ENCODE results near the gene NLGN1. TPM values are rescaled to one million over a fixed set of nuclear protein-coding genes. Genes with fewer than 3 reads are reported as not detected.

NLGN1 gene
- polyA plus RNA-seq, 3 donors from 2014 or later: not detected

GRCh38 chr3:174101244-174101643, 703.7 kb downstream of the NLGN1 start:
- Mint-ChIP-seq H3K4me3 (no peak overlapping the region), H3K9me3 (peaks cover 5 to 20% (median 9%) of the 10 kb centered on the region in 6 donors), H3K36me3 (no peaks in the 10 kb centered on the region), H3K27ac (no peak overlapping the region), H3K4me1 (no peaks in the 10 kb centered on the region), H3K27me3 (ENCODE audit: low read depth in 3 of 3) (no peaks in the 10 kb centered on the region)
- no peak for DNase-seq

GRCh38 chr3:174102274-174102673, 704.7 kb downstream of the NLGN1 start:
- Mint-ChIP-seq H3K27me3 (ENCODE audit: low read depth in 3 of 3) (no peaks in the 10 kb centered on the region), H3K36me3 (no peaks in the 10 kb centered on the region), H3K4me1 (no peaks in the 10 kb centered on the region), H3K27ac (no peak overlapping the region), H3K9me3 (peaks cover 5 to 20% (median 9%) of the 10 kb centered on the region in 6 donors), H3K4me3 (no peak overlapping the region)
- no peak for DNase-seq

- no peaks in the 10 kb centered on the region for H3K36me3 Mint-ChIP-seq
- H3K9me3 Mint-ChIP-seq: peaks cover 5 to 20% (median 9%) of the 10 kb centered on the region in 6 donors
- H3K4me3 Mint-ChIP-seq: no peak overlapping the region
- H3K27me3 Mint-ChIP-seq (ENCODE audit: low read depth in 3 of 3): no peaks in the 10 kb centered on the region
- no peaks in the 10 kb centered on the region for H3K4me1 Mint-ChIP-seq
- no peak overlapping the region for H3K27ac Mint-ChIP-seq
- DNase-seq: no peak
These were observed 705.3 kb downstream of the NLGN1 start for GRCh38 chr3:174102866-174103265.

GRCh38 chr3:174110761-174111160, 713.2 kb downstream of the NLGN1 start:
- Mint-ChIP-seq H3K4me3 (no peak overlapping the region), H3K27me3 (ENCODE audit: low read depth in 3 of 3) (no peaks in the 10 kb centered on the region), H3K4me1 (no peaks in the 10 kb centered on the region), H3K36me3 (no peaks in the 10 kb centered on the region), H3K9me3 (peaks cover 0 to 17% (median 5%) of the 10 kb centered on the region in 6 donors), H3K27ac (no peak overlapping the region)
- no peak for DNase-seq

GRCh38 chr3:174111776-174112175, 714.2 kb downstream of the NLGN1 start:
- Mint-ChIP-seq H3K9me3 (peaks cover 0 to 17% (median 5%) of the 10 kb centered on the region in 6 donors), H3K27me3 (ENCODE audit: low read depth in 3 of 3) (no peaks in the 10 kb centered on the region), H3K36me3 (no peaks in the 10 kb centered on the region), H3K4me3 (no peak overlapping the region), H3K4me1 (no peaks in the 10 kb centered on the region), H3K27ac (no peak overlapping the region)
- DNase-seq: no peak

- no peak overlapping the region for H3K4me3 Mint-ChIP-seq
- no peak for DNase-seq
- H3K4me1 Mint-ChIP-seq: no peaks in the 10 kb centered on the region
These were observed 718.9 kb downstream of the NLGN1 start for GRCh38 chr3:174116421-174116820.

GRCh38 chr3:174120997-174121396, 723.5 kb downstream of the NLGN1 start:
- Mint-ChIP-seq H3K4me1 (no peaks in the 10 kb centered on the region), H3K27ac (no peak overlapping the region), H3K9me3 (peaks cover 0 to 15% (median 2%) of the 10 kb centered on the region in 6 donors), H3K4me3 (no peak overlapping the region), H3K27me3 (ENCODE audit: low read depth in 3 of 3) (no peaks in the 10 kb centered on the region), H3K36me3 (no peaks in the 10 kb centered on the region)
- no peak for DNase-seq

More at GRCh38 chr3:174116421-174116820, 718.9 kb downstream of the NLGN1 start:
- H3K36me3 Mint-ChIP-seq: no peaks in the 10 kb centered on the region
- H3K27me3 Mint-ChIP-seq (ENCODE audit: low read depth in 3 of 3): no peaks in the 10 kb centered on the region
- no peak overlapping the region for H3K27ac Mint-ChIP-seq
- H3K9me3 Mint-ChIP-seq: peaks cover 0 to 17% (median 3%) of the 10 kb centered on the region in 6 donors

GRCh38 chr3:174122411-174122810, 724.9 kb downstream of the NLGN1 start:
- Mint-ChIP-seq H3K36me3 (no peaks in the 10 kb centered on the region), H3K9me3 (peaks cover 0 to 18% (median 2%) of the 10 kb centered on the region in 6 donors), H3K27me3 (ENCODE audit: low read depth in 3 of 3) (no peaks in the 10 kb centered on the region), H3K4me3 (no peak overlapping the region), H3K27ac (no peak overlapping the region), H3K4me1 (no peaks in the 10 kb centered on the region)
- DNase-seq: no peak

GRCh38 chr3:174125267-174125824, 727.8 kb downstream of the NLGN1 start:
- H3K9me3 Mint-ChIP-seq: peaks cover 0 to 16% (median 3%) of the 10 kb centered on the region in 6 donors
- H3K27ac Mint-ChIP-seq: no peak overlapping the region
- no peaks in the 10 kb centered on the region for H3K36me3 Mint-ChIP-seq
- no peak for DNase-seq
- H3K27me3 Mint-ChIP-seq (ENCODE audit: low read depth in 3 of 3): no peaks in the 10 kb centered on the region
- H3K4me3 Mint-ChIP-seq: no peak overlapping the region
- H3K4me1 Mint-ChIP-seq: no peaks in the 10 kb centered on the region

GRCh38 chr3:174126990-174127758, 729.6 kb downstream of the NLGN1 start:
- H3K4me1 Mint-ChIP-seq: no peaks in the 10 kb centered on the region
- no peak for DNase-seq
- H3K4me3 Mint-ChIP-seq: no peak overlapping the region
- H3K9me3 Mint-ChIP-seq: peaks cover 0 to 15% (median 2%) of the 10 kb centered on the region in 6 donors
- H3K27ac Mint-ChIP-seq: no peak overlapping the region
- no peaks in the 10 kb centered on the region for H3K27me3 Mint-ChIP-seq (ENCODE audit: low read depth in 3 of 3)
- no peaks in the 10 kb centered on the region for H3K36me3 Mint-ChIP-seq

GRCh38 chr3:174132006-174132405, 734.5 kb downstream of the NLGN1 start:
- H3K4me3 Mint-ChIP-seq: no peak overlapping the region
- H3K36me3 Mint-ChIP-seq: no peaks in the 10 kb centered on the region
- peaks cover 0 to 28% (median 2%) of the 10 kb centered on the region in 6 donors for H3K9me3 Mint-ChIP-seq
- no peak overlapping the region for H3K27ac Mint-ChIP-seq
- H3K4me1 Mint-ChIP-seq: no peaks in the 10 kb centered on the region
- no peaks in the 10 kb centered on the region for H3K27me3 Mint-ChIP-seq (ENCODE audit: low read depth in 3 of 3)
- DNase-seq: no peak

GRCh38 chr3:174132421-174133042, 735.0 kb downstream of the NLGN1 start:
- H3K27ac Mint-ChIP-seq: no peak overlapping the region
- peaks cover 0 to 28% (median under 1%) of the 10 kb centered on the region in 6 donors for H3K9me3 Mint-ChIP-seq
- DNase-seq: no peak
- H3K4me1 Mint-ChIP-seq: no peaks in the 10 kb centered on the region
- no peak overlapping the region for H3K4me3 Mint-ChIP-seq
- H3K27me3 Mint-ChIP-seq (ENCODE audit: low read depth in 3 of 3): no peaks in the 10 kb centered on the region
- H3K36me3 Mint-ChIP-seq: no peaks in the 10 kb centered on the region

- H3K27ac Mint-ChIP-seq: peak overlapping the region in 1 of 6 donors; percentile 64
- H3K27me3 Mint-ChIP-seq (ENCODE audit: low read depth in 3 of 3): peaks cover 0 to 2% (median 0%) of the 10 kb centered on the region in 3 donors
- H3K4me3 Mint-ChIP-seq: no peak overlapping the region
- H3K4me1 Mint-ChIP-seq: no peaks in the 10 kb centered on the region
- H3K36me3 Mint-ChIP-seq: no peaks in the 10 kb centered on the region
- DNase-seq: no peak
- peaks cover 2 to 26% (median 23%) of the 10 kb centered on the region in 6 donors for H3K9me3 Mint-ChIP-seq
These were observed 748.5 kb downstream of the NLGN1 start for GRCh38 chr3:174146008-174146407.

- Mint-ChIP-seq H3K27me3 (ENCODE audit: low read depth in 3 of 3) (peaks cover 0 to 2% (median 0%) of the 10 kb centered on the region in 3 donors), H3K4me3 (no peak overlapping the region), H3K36me3 (no peaks in the 10 kb centered on the region), H3K4me1 (no peaks in the 10 kb centered on the region), H3K9me3 (peaks cover 2 to 19% (median 17%) of the 10 kb centered on the region in 6 donors), H3K27ac (no peak overlapping the region)
- DNase-seq: no peak
These were observed 750.3 kb downstream of the NLGN1 start for GRCh38 chr3:174147798-174148197.

All from immature natural killer cell (primary cell).